HEK293 (cell line): ENCODE results near the gene TIE1.

Source experiments
- CTCF ChIA-PET: fragments of 350-600 bp; formaldehyde crosslinking; extraction: SDS; loops from one replicate; lab custom pipeline; 2021; ENCODE audit warnings: antibody characterized with exemption; lab: Yijun Ruan, JAX
- POLR2A ChIA-PET: fragments of 300-600 bp; formaldehyde crosslinking; extraction: SDS; loops from one replicate; lab custom pipeline; 2020; ENCODE audit warnings: antibody characterized with exemption, inconsistent platforms; lab: Yijun Ruan, JAX
- H3K27ac ChIP-seq: fragments of 200-500 bp; sonication (Bioruptor generic); 2 replicates; pipeline ENCODE4 v1.5.1; 2014; ENCODE audit warnings: low read depth, low read length, control low read depth, inconsistent platforms; ENCODE audit errors: extremely low read depth
- H3K36me3 ChIP-seq, 2 experiments: fragments of 200-500 bp in 1 of 2; sonication (Bioruptor generic) in 1 of 2; 1 replicate in 1 of 2; 2 replicates in 1 of 2; pipeline ENCODE4 v1.5.1; 2014 to 2017; ENCODE audit warnings: inconsistent platforms in 2 of 2, low read length in 2 of 2; ENCODE audit not compliant: control insufficient read depth in 2 of 2, insufficient read depth in 1 of 2
- H3K4me1 ChIP-seq: fragments of 200-500 bp; sonication (Bioruptor generic); 2 replicates; pipeline ENCODE4 v1.5.1; 2014; ENCODE audit warnings: mild to moderate bottlenecking, low read length, inconsistent platforms; ENCODE audit not compliant: control insufficient read depth, insufficient read depth
- H3K4me3 ChIP-seq: 2 replicates; pipeline ENCODE4 v1.5.1; 2011; ENCODE audit warnings: low read depth, mild to moderate bottlenecking, control low read depth, low read length, moderate library complexity
- H3K9me3 ChIP-seq: fragments of 200-500 bp; sonication (Bioruptor generic); 2 replicates; pipeline ENCODE4 v1.5.1; 2014; ENCODE audit warnings: low read depth, low read length, inconsistent platforms; ENCODE audit not compliant: control insufficient read depth, insufficient read depth
- KLF7 ChIP-seq: fragments of 450-650 bp; formaldehyde crosslinking; IDR thresholded peaks from 2 replicates; pipeline ENCODE4 v1.5.1; 2016; ENCODE audit warnings: missing biosample characterization, missing genetic modification characterization, borderline replicate concordance
- REPIN1 ChIP-seq: fragments of 450-650 bp; formaldehyde crosslinking; IDR thresholded peaks from 2 replicates; pipeline ENCODE4 v1.5.1; 2017; ENCODE audit warnings: missing biosample characterization, missing genetic modification characterization, low read depth
- WT1 ChIP-seq: fragments of 450-650 bp; formaldehyde crosslinking; IDR thresholded peaks from 2 replicates; pipeline ENCODE4 v1.5.1; 2016; ENCODE audit warnings: missing biosample characterization, missing genetic modification characterization
- ZBTB17 ChIP-seq: fragments of 450-650 bp; formaldehyde crosslinking; IDR thresholded peaks from 2 replicates; pipeline ENCODE4 v1.5.1; 2016; ENCODE audit warnings: missing biosample characterization, missing genetic modification characterization
- ZBTB48 ChIP-seq: fragments of 450-650 bp; formaldehyde crosslinking; IDR thresholded peaks from 2 replicates; pipeline ENCODE4 v1.5.1; 2016; ENCODE audit warnings: missing biosample characterization, missing genetic modification characterization
- ZBTB49 ChIP-seq: fragments of 450-650 bp; formaldehyde crosslinking; IDR thresholded peaks from 2 replicates; pipeline ENCODE4 v1.5.1; 2016; ENCODE audit warnings: missing biosample characterization, missing genetic modification characterization, low read depth
- ZIC2 ChIP-seq: fragments of 450-650 bp; formaldehyde crosslinking; IDR thresholded peaks from 2 replicates; pipeline ENCODE4 v1.5.1; 2016; ENCODE audit warnings: missing biosample characterization, missing genetic modification characterization
- ZNF114 ChIP-seq: fragments of 450-650 bp; formaldehyde crosslinking; IDR thresholded peaks from 2 replicates; pipeline ENCODE4 v1.5.0; 2017; ENCODE audit warnings: missing biosample characterization, missing genetic modification characterization
- ZNF132 ChIP-seq: fragments of 450-650 bp; formaldehyde crosslinking; IDR thresholded peaks from 2 replicates; pipeline ENCODE4 v1.5.1; 2017; ENCODE audit warnings: missing biosample characterization, missing genetic modification characterization, borderline replicate concordance
- ZNF146 ChIP-seq: fragments of 450-650 bp; formaldehyde crosslinking; IDR thresholded peaks from 2 replicates; pipeline ENCODE4 v1.5.1; 2016; ENCODE audit warnings: missing biosample characterization, missing genetic modification characterization
- ZNF19 ChIP-seq: fragments of 450-650 bp; formaldehyde crosslinking; IDR thresholded peaks from 2 replicates; pipeline ENCODE4; 2016; ENCODE audit warnings: missing biosample characterization, missing genetic modification characterization, low read depth
- ZNF214 ChIP-seq: fragments of 450-650 bp; formaldehyde crosslinking; IDR thresholded peaks from 2 replicates; pipeline ENCODE4 v1.5.1; 2017; ENCODE audit warnings: missing biosample characterization, mild to moderate bottlenecking, missing genetic modification characterization, borderline replicate concordance
- ZNF324 ChIP-seq: fragments of 450-650 bp; formaldehyde crosslinking; IDR thresholded peaks from 2 replicates; pipeline ENCODE4 v1.5.1; 2016; ENCODE audit warnings: missing biosample characterization, missing genetic modification characterization
- ZNF341 ChIP-seq: fragments of 450-650 bp; formaldehyde crosslinking; IDR thresholded peaks from 2 replicates; pipeline ENCODE4; 2016; ENCODE audit warnings: low read depth, missing biosample characterization, missing genetic modification characterization
- ZNF544 ChIP-seq: fragments of 450-650 bp; formaldehyde crosslinking; IDR thresholded peaks from 2 replicates; pipeline ENCODE4 v1.5.0; 2017; ENCODE audit warnings: missing biosample characterization, missing genetic modification characterization
- ZNF555 ChIP-seq: fragments of 450-650 bp; formaldehyde crosslinking; conservative IDR thresholded peaks from 2 replicates; pipeline ENCODE4 v1.5.1; 2017; ENCODE audit warnings: missing biosample characterization, mild to moderate bottlenecking, missing genetic modification characterization, inconsistent platforms
- TF ChIP-seq, protein P1 (sequence below): fragments of 450-650 bp; formaldehyde crosslinking; IDR thresholded peaks from 2 replicates; pipeline ENCODE4 v1.5.1; 2016; ENCODE audit warnings: missing biosample characterization, missing genetic modification characterization
- TF ChIP-seq, protein P2 (sequence below): fragments of 450-650 bp; formaldehyde crosslinking; IDR thresholded peaks from 2 replicates; pipeline ENCODE4; 2016; ENCODE audit warnings: missing biosample characterization, missing genetic modification characterization
- TF ChIP-seq, protein P3 (sequence below): fragments of 450-650 bp; formaldehyde crosslinking; IDR thresholded peaks from 2 replicates; pipeline ENCODE4 v1.5.1; 2017; ENCODE audit warnings: missing biosample characterization, mild to moderate bottlenecking, missing genetic modification characterization, moderate library complexity

TIE1 gene

DNA sequence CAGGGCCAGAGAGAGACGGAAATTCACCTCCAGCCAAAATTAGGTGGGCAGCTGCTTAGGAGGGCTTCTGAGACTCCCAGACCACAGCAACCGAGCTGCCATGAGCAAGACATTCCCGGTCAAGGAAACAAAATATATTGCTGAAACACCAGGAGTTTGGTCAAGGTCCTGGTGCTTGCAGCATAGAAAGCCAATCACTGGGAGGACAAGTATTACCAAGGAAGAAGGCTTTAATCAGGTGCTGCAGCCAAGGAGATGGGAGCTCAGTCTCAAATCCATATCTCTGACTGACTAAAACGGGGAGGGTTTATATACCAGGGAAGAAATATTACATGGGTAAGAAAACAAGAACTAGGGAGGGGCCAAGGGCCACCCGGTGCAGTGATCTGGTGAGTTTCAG is 49.8 kb upstream of the TIE1 start (continued):
- no peak for TF ChIP-seq ZIC2
- TF ChIP-seq ZBTB17 = no peak

- no peaks in the 10 kb centered on the region for H3K36me3 ChIP-seq
- no peaks in the 10 kb centered on the region for H3K9me3 ChIP-seq
- no peaks in the 10 kb centered on the region for H3K4me1 ChIP-seq
- ChIA-PET POLR2A (no interaction called here), CTCF (interaction anchor here (0.6 kb wide), 1 partner anchor 37 kb away, joined by 3 read pairs; no protein-coding TSS in a partner anchor)
- H3K27ac ChIP-seq = no peak overlapping the region
- H3K4me3 ChIP-seq = no peak overlapping the region
- TF ChIP-seq REPIN1 = no peak
- TF ChIP-seq ZNF19 (tag by site-specific recombination) = no peak
- no peak for TF ChIP-seq ZBTB48 (tag by site-specific recombination)
- no peak for TF ChIP-seq ZBTB49 (tag by site-specific recombination)
- no peak for TF ChIP-seq ZNF214 (tag by site-specific recombination)
- TF ChIP-seq, protein P1, sequence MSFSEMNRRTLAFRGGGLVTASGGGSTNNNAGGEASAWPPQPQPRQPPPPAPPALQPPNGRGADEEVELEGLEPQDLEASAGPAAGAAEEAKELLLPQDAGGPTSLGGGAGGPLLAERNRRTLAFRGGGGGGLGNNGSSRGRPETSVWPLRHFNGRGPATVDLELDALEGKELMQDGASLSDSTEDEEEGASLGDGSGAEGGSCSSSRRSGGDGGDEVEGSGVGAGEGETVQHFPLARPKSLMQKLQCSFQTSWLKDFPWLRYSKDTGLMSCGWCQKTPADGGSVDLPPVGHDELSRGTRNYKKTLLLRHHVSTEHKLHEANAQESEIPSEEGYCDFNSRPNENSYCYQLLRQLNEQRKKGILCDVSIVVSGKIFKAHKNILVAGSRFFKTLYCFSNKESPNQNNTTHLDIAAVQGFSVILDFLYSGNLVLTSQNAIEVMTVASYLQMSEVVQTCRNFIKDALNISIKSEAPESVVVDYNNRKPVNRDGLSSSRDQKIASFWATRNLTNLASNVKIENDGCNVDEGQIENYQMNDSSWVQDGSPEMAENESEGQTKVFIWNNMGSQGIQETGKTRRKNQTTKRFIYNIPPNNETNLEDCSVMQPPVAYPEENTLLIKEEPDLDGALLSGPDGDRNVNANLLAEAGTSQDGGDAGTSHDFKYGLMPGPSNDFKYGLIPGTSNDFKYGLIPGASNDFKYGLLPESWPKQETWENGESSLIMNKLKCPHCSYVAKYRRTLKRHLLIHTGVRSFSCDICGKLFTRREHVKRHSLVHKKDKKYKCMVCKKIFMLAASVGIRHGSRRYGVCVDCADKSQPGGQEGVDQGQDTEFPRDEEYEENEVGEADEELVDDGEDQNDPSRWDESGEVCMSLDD = no peak
- no peak for TF ChIP-seq ZNF544 (tag by site-specific recombination)
- no peak for TF ChIP-seq WT1
- TF ChIP-seq, protein P2, sequence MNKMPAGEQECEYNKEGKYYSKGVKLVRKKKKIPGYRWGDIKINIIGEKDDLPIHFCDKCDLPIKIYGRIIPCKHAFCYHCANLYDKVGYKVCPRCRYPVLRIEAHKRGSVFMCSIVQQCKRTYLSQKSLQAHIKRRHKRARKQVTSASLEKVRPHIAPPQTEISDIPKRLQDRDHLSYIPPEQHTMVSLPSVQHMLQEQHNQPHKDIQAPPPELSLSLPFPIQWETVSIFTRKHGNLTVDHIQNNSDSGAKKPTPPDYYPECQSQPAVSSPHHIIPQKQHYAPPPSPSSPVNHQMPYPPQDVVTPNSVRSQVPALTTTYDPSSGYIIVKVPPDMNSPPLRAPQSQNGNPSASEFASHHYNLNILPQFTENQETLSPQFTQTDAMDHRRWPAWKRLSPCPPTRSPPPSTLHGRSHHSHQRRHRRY (tag by site-specific recombination) = no peak
- TF ChIP-seq ZNF324 (tag by site-specific recombination) = no peak
- TF ChIP-seq ZNF146 (tag by site-specific recombination) = no peak
- TF ChIP-seq, protein P3, sequence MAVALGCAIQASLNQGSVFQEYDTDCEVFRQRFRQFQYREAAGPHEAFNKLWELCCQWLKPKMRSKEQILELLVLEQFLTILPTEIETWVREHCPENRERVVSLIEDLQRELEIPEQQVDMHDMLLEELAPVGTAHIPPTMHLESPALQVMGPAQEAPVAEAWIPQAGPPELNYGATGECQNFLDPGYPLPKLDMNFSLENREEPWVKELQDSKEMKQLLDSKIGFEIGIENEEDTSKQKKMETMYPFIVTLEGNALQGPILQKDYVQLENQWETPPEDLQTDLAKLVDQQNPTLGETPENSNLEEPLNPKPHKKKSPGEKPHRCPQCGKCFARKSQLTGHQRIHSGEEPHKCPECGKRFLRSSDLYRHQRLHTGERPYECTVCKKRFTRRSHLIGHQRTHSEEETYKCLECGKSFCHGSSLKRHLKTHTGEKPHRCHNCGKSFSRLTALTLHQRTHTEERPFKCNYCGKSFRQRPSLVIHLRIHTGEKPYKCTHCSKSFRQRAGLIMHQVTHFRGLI (tag by site-specific recombination) = no peak
- no peak for TF ChIP-seq ZNF341 (tag by site-specific recombination)
- no peak for TF ChIP-seq KLF7 (tag by site-specific recombination)
- TF ChIP-seq ZNF114 (tag by site-specific recombination) = no peak
- no peak for TF ChIP-seq ZNF555 (tag by site-specific recombination)
- TF ChIP-seq ZNF132 (tag by site-specific recombination) = no peak
Measured at GRCh38 chr1:43252225-43252624, 48.6 kb upstream of the TIE1 start.
